ENCODE measurements around the gene TMEM272. TPM values are rescaled to one million over a fixed set of nuclear protein-coding genes. Genes with fewer than 3 reads are reported as not detected.

Gene TMEM272
- total and polyA plus RNA-seq, 9 of the 15 experiments (the other 6 are each of a cell fraction or from before 2014, with no cell fraction given) = 0.04 to 0.16 (median 0.06) TPM; not detected in 2

- H3K27me3 ChIP-seq (ENCODE audit: control insufficient read depth in 2 of 2, insufficient read depth in 2 of 2, low read length in 2 of 2) = no peaks in the 10 kb centered on the region
- H3K9ac ChIP-seq (ENCODE audit: insufficient read depth in 1 of 2, low read depth in 2 of 2, low read length in 2 of 2) = no peak overlapping the region
- peak in 1 of 4 experiments; percentile 19 for DNase-seq (ENCODE audit: extremely low read depth in 1 of 4, low spot score in 3 of 4)
- no TSS peak for BruUV-seq (replicated peaks)
- POLR2A ChIA-PET = no interaction called here
- no peaks in the 10 kb centered on the region for H3K9me3 ChIP-seq (replicated peaks; ENCODE audit: control insufficient read depth, insufficient read depth, low read depth, low read length)
- TF ChIP-seq NR2C2 (CRISPR knock-in tag; IDR thresholded peaks at IDR 0.05) (no peak), NR2C2 (tag; IDR thresholded peaks at IDR 0.05) (no peak)
- no peak overlapping the region for H3K27ac ChIP-seq (ENCODE audit: extremely low read depth, low read depth, low read length)
- no peaks in the 10 kb centered on the region for H4K20me1 ChIP-seq (replicated peaks; ENCODE audit: control insufficient read depth, insufficient read depth, low read length)
- FAIRE-seq = no peak
- H3K4me2 ChIP-seq (ENCODE audit: insufficient read depth, low read length) = no peak overlapping the region
- no peaks in the 10 kb centered on the region for H3K79me2 ChIP-seq (ENCODE audit: control insufficient read depth, insufficient read depth, low read length)
- ATAC-seq = no peak
- H3K4me1 ChIP-seq (replicated peaks in 1 of 2; ENCODE audit: control insufficient read depth in 2 of 2, insufficient read depth in 2 of 2, low read length in 2 of 2) = no peaks in the 10 kb centered on the region; a peak in 2 of 5 replicates
- no peaks in the 10 kb centered on the region for H3K9me1 ChIP-seq (ENCODE audit: control insufficient read depth, insufficient read depth, low read length)
- CTCF ChIA-PET (ENCODE audit: low intra/inter-chr PET ratio) = no interaction called here
- WGBS (ENCODE audit: insufficient coverage, low coverage, missing lambda C conversion rate) = 67% methylated on average over 2 of the region's 4 CpGs
- H3K4me3 ChIP-seq = no peak overlapping the region
- intact Hi-C loops (cut with micrococcal nuclease) = no loop called here
- in situ Hi-C loops (cut with MboI) = loop anchor here (10.0 kb wide), 1 partner anchor 231 kb away; the partner anchor contains the start of gene NEK5
- H2AFZ ChIP-seq (ENCODE audit: low read depth, low read length) = no peak overlapping the region
- no peaks in the 10 kb centered on the region; the same call in 2 of the 3 replicates for H3K36me3 ChIP-seq (ENCODE audit: control insufficient read depth, insufficient read depth, low read length)
These were observed 49.3 kb upstream of the TMEM272 start for GRCh38 chr13:51894239-51894638.

- ChIA-PET CTCF (ENCODE audit: low intra/inter-chr PET ratio) (no interaction called here), POLR2A (interaction anchor here (1.3 kb wide), 1 partner anchor 9 kb away, joined by 3 read pairs; no protein-coding TSS in a partner anchor)
- FAIRE-seq (no peak), ATAC-seq (no peak), DNase-seq (ENCODE audit: extremely low read depth in 1 of 4, low spot score in 3 of 4) (no peak)
- no peaks in the 10 kb centered on the region; the same call in 2 of the 3 replicates for H3K36me3 ChIP-seq (ENCODE audit: control insufficient read depth, insufficient read depth, low read length)
- no peaks in the 10 kb centered on the region for H4K20me1 ChIP-seq (replicated peaks; ENCODE audit: control insufficient read depth, insufficient read depth, low read length)
- no peaks in the 10 kb centered on the region for H3K79me2 ChIP-seq (ENCODE audit: control insufficient read depth, insufficient read depth, low read length)
- intact Hi-C loops (cut with micrococcal nuclease) (no loop called here), in situ Hi-C loops (cut with MboI) (loop anchor here (10.0 kb wide), 1 partner anchor 232 kb away; the partner anchor contains the start of gene NEK5)
- no peak overlapping the region for H3K4me2 ChIP-seq (ENCODE audit: insufficient read depth, low read length)
- H3K27me3 ChIP-seq (ENCODE audit: control insufficient read depth in 2 of 2, insufficient read depth in 2 of 2, low read length in 2 of 2) = no peaks in the 10 kb centered on the region
- 32% methylated on average over 3 of the region's 3 CpGs for WGBS (ENCODE audit: insufficient coverage, low coverage, missing lambda C conversion rate)
- H3K27ac ChIP-seq (ENCODE audit: extremely low read depth, low read depth, low read length) = no peak overlapping the region
- no peak overlapping the region for H3K4me3 ChIP-seq
- H2AFZ ChIP-seq (ENCODE audit: low read depth, low read length) = no peak overlapping the region
- no peaks in the 10 kb centered on the region; a peak in 2 of 5 replicates for H3K4me1 ChIP-seq (replicated peaks in 1 of 2; ENCODE audit: control insufficient read depth in 2 of 2, insufficient read depth in 2 of 2, low read length in 2 of 2)
- no peaks in the 10 kb centered on the region for H3K9me3 ChIP-seq (replicated peaks; ENCODE audit: control insufficient read depth, insufficient read depth, low read depth, low read length)
- no TSS peak for BruUV-seq (replicated peaks)
- H3K9me1 ChIP-seq (ENCODE audit: control insufficient read depth, insufficient read depth, low read length) = no peaks in the 10 kb centered on the region
- no peak overlapping the region for H3K9ac ChIP-seq (ENCODE audit: insufficient read depth in 1 of 2, low read depth in 2 of 2, low read length in 2 of 2)
- TF ChIP-seq GTF2A2 (tag; IDR thresholded peaks at IDR 0.05) = no peak
- no peak for TF ChIP-seq XRCC3 (IDR thresholded peaks at IDR 0.05)
- no peak for TF ChIP-seq RBM14 (IDR thresholded peaks at IDR 0.05; ENCODE audit: borderline replicate concordance, insufficient read depth, low read depth, low read length)
- TF ChIP-seq HDGF (IDR thresholded peaks at IDR 0.05) = no peak
- TF ChIP-seq ZBTB49 (CRISPR knock-in tag; IDR thresholded peaks at IDR 0.05; ENCODE audit: borderline replicate concordance) = no peak
These were observed 47.7 kb upstream of the TMEM272 start for GRCh38 chr13:51892657-51893056.
